AG10803 (cell line): ENCODE measurements around the gene ETV7.

Source experiments
- DNase-seq: peaks from one replicate; pipeline ENCODE4 v3.0.0; 2010; ENCODE audit warnings: low read depth
- H3K4me3 ChIP-seq: 2 replicates; pipeline ENCODE4 v1.5.1; 2011; ENCODE audit warnings: mild to moderate bottlenecking, low read length, control low read depth
- CTCF ChIP-seq: conservative IDR thresholded peaks from 2 replicates; pipeline ENCODE4 v1.5.1; 2011; ENCODE audit warnings: mild to moderate bottlenecking, low read length, control low read depth, inconsistent platforms

Gene ETV7

GRCh38 chr6:36322591-36322990 lies 64.9 kb downstream of the ETV7 start:
- no peak for DNase-seq
- no peak overlapping the region for H3K4me3 ChIP-seq
- no peak for TF ChIP-seq CTCF

DNA sequence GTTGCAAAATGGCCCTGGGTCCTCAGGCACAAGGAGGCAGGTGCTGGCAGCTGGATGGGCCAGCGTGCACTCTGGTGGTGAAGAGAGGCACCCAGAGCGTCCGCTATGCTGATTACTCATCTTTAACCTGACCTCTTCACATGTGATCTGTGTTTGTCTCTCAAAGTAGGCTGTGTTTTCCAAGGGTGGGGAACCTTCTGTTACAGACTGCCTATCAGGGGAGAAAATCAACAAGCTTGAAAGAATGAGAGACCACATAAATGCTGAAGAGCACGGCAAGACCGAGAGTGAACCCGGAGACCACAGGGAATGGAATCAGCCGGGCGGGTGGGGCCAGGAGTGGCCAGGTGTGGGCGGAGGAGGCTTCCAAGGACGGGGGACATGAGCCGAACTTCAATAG lies 67.0 kb downstream of the ETV7 start:
- DNase-seq: no peak
- no peak overlapping the region for H3K4me3 ChIP-seq
- TF ChIP-seq CTCF: no peak

DNA sequence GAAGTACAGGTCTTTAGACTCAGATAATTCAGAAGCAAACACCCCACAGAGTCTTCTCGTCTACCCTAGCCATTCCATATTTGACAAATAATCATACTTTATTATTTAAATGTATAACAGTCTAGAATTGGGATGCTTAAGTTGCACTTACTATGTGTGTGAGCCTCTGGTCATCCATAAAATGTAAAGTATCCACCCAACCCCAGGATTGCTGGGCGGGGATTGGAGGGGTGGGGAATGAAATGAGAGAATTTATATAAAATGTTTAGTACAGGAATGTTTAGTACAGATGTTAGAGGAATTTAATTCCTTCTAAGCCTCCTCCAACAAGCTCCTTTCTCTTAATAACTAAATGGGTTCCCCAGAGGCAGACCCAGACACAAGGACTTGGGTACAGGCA lies 67.6 kb downstream of the ETV7 start:
- DNase-seq: no peak
- no peak overlapping the region for H3K4me3 ChIP-seq
- no peak for TF ChIP-seq CTCF

DNA sequence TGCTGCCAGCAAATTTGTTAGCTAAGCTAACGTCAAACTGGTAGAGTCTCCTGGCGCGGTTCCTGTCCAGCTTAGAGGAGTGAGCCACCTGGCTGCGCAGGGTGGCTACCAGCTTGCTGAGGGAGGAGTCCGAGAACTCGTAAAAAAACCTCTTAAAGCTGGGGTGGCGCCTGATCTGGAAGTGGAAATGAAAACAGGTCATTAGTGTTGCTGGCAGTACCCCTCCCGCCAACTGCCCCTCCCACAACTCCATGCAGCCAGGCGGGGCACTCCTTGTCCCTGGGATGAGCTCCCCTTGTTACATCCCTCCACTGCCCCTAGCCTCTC lies 68.1 kb downstream of the ETV7 start:
- no peak overlapping the region for H3K4me3 ChIP-seq
- DNase-seq: no peak
- TF ChIP-seq CTCF: no peak

DNA sequence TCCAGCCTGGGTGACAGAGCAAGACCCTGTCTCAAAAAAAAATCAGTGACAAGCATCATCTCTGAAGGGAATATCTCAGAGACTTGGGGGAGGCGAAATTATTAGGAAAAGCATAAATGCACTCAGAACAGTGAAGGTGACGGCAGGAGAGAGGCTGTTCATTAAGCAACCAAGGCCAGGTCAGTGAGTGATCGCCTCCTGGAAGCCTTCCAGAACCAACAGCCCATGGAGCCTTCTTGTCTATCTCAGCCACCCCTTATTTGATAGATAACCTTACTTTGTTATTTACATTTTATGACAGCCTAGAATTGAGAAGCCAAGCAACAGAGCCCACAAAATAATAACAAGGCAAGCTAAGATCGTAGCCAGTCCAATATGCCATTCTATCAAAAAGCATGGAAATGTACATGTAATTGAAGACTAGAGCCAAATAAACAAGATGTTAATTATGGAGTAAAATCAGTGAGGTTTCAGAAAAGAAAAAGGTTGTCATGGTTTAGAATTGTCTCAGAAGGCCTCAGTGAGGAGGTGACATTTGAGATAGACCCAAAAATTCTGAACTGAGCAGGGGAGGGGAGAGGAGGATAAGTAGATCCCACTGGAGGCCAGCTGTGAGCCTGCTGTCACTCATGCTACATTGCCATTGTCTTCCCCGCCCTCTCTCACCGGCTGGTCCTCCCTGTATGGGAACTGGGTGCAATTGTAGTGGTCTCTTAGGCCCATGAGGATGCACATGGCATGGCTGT lies 68.6 kb downstream of the ETV7 start:
- no peak for TF ChIP-seq CTCF
- H3K4me3 ChIP-seq: no peak overlapping the region
- no peak for DNase-seq

DNA sequence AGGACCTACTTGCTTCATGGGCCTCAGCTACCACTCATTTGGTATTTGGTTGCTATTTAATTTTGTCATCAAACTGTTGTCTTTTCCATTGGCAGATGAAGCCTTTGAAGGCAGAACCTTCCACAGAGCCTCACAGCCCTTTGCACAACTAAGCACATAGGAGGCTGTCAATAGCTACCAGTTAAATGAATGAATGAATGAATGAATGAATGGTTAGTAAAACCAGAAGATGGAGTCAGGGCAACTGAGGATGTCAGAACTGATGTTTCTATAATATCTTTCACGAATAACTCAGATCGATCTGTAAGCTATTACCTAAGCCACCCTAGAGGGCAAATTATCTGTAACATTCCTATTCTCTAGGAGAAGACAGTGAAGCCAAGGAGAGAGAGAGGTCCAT lies 69.8 kb downstream of the ETV7 start:
- no peak for DNase-seq
- H3K4me3 ChIP-seq: no peak overlapping the region
- no peak for TF ChIP-seq CTCF
